T-helper 2 cell treated with Interferon-gamma antibody and Interleukin-4, amounts not matched to agents 5 μg/mL and 100 μg/mL, for 36 hours (primary cell): ENCODE results near the gene HAUS2.

Experiments used
- DNase-seq: peaks from one replicate; pipeline ENCODE4 v3.0.0; 2021; ENCODE audit warnings: low spot score
- H3K27ac Mint-ChIP-seq: one replicate; pipeline ENCODE4 v1.8.0; 2021; ENCODE audit warnings: mild to moderate bottlenecking, mixed read lengths
- H3K27me3 Mint-ChIP-seq: one replicate; pipeline ENCODE4 v1.8.0; 2021; ENCODE audit warnings: low read depth, mixed read lengths
- H3K36me3 Mint-ChIP-seq: one replicate; pipeline ENCODE4 v1.8.0; 2021; ENCODE audit warnings: low read depth, mixed read lengths
- H3K4me1 Mint-ChIP-seq: one replicate; pipeline ENCODE4 v1.8.0; 2021; ENCODE audit warnings: low read depth, mixed read lengths
- H3K4me3 Mint-ChIP-seq: one replicate; pipeline ENCODE4 v1.8.0; 2022; ENCODE audit warnings: mild to moderate bottlenecking, moderate library complexity, mixed read lengths
- H3K9me3 Mint-ChIP-seq: one replicate; pipeline ENCODE4 v1.8.0; 2021; ENCODE audit warnings: mixed read lengths

HAUS2 gene

GRCh38 chr15:42548249-42549031 lies at the start of gene HAUS2, which contains the start of gene LRRC57:
HAUS2 (plus strand) TSS chr15:42548838; CDS start chr15:42548873, 35 bp downstream.
LRRC57 (minus strand) TSS chr15:42548793; CDS start chr15:42548434, 359 bp downstream.
- no peaks in the 10 kb centered on the region for H3K27me3 Mint-ChIP-seq
- H3K9me3 Mint-ChIP-seq = no peaks in the 10 kb centered on the region
- peaks cover 47% of the 10 kb centered on the region for H3K4me1 Mint-ChIP-seq
- H3K36me3 Mint-ChIP-seq = peaks cover 29% of the 10 kb centered on the region
- peak within 1 kb of the TSS; percentile 92 for H3K4me3 Mint-ChIP-seq
- peak; percentile 89 for DNase-seq
- peak within 1 kb of the TSS; percentile 96 for H3K27ac Mint-ChIP-seq

DNA sequence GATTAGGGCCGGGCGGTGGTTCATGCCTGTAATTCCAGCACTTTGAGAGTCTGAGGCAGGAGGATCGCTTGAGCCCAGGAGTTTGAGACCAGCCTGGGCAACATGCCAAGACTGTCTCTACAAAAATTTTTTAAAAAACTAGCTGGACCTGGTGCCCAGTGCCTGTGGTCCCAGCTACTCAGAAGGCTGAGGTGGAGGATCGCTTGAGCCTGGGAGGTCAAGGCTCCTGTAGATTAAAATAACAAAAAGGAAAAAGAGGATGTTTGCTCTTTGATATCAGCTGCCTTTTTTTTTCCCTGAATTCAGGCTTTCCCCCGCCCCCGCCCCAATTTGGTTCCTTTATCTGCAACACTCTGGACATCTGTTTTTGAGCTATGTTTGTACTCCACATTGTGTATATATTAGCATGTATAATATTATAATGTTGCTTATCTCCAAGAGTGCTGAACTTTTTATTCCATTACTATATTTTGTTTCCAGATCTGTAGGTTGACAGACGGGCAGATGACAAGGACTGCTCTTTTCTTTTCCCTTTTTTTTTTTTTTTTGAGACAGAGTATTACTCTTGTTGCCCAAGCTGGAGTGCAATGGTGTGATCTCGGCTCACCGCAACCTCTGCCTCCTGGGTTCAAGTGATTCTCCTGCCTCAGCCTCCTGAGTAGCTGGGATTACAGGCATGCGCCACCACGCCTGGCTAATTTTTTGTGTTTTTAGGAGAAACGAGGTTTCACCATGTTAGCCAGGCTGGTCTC lies 48.6 kb upstream of the HAUS2 start:
- Mint-ChIP-seq H3K4me3 (no peak overlapping the region), H3K27ac (no peak overlapping the region), H3K4me1 (peaks cover 26% of the 10 kb centered on the region), H3K36me3 (peaks cover 6% of the 10 kb centered on the region), H3K9me3 (no peaks in the 10 kb centered on the region), H3K27me3 (no peaks in the 10 kb centered on the region)
- no peak for DNase-seq

DNA sequence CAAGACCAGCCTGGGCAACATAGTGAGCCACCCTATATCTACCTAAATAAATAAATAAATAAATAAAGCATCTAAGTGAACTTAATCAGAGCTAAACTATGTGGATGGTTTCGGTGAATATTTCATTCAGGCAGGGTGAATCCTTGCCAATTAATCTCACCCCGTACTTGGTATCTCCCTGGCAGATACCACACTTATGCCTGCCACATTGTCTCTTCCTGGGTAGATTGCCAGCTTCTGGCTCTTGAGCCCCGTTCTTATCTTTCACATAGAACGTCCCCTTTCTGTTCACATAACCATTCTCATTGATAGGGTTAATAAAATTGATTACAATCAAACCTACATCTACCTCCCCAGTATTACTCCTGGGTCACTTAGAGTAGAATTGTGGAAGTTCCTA lies 46.2 kb upstream of the HAUS2 start:
- DNase-seq = no peak
- H3K27ac Mint-ChIP-seq = no peak overlapping the region
- peaks cover 6% of the 10 kb centered on the region for H3K36me3 Mint-ChIP-seq

DNA sequence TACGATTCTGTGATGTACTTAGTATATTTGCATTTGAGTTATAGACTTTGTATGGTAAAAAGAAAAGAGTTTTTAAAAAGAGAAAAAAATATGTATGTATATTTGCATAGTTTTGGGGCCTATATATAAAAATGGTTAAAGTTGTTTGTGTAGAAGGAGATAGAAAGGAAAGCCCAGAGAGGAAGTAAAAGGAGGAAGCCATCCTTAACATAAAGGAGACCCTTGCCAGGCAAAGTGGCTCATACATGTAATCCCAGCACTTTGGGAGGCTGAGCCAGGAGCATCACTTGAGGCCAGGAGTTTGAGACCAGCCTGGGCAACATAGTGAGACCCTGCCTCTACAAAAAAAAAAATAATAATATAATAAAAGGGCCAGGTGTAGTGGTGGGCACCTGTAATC lies 44.8 kb upstream of the HAUS2 start:
- Mint-ChIP-seq H3K4me1 (peaks cover 4% of the 10 kb centered on the region), H3K9me3 (no peaks in the 10 kb centered on the region), H3K27ac (no peak overlapping the region), H3K27me3 (no peaks in the 10 kb centered on the region), H3K36me3 (peaks cover 3% of the 10 kb centered on the region), H3K4me3 (no peak overlapping the region)
- DNase-seq = no peak

More for the DNA sequence above, 46.2 kb upstream of the HAUS2 start:
- Mint-ChIP-seq H3K4me3 (no peak overlapping the region), H3K27me3 (no peaks in the 10 kb centered on the region), H3K4me1 (peaks cover 14% of the 10 kb centered on the region), H3K9me3 (no peaks in the 10 kb centered on the region)

DNA sequence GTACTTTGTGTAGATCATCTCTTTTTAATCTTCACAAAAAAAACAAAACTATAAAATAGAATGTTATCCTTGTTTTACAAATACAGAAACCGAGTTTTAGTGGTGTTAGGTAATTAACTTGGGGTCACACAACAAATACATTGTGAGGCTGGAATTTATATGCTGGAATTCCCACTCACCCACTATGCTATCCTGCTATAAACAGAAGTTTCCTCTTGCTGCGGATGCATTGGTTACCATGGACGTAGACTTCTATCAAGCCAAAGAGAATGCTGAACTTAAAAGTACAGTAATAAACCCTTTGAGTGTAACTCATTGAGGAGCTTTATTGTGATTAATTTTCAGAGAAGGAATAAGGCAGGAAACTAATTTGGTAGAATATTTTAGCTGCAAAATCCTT lies 44.0 kb upstream of the HAUS2 start:
- Mint-ChIP-seq H3K27me3 (no peaks in the 10 kb centered on the region), H3K4me3 (no peak overlapping the region), H3K9me3 (no peaks in the 10 kb centered on the region), H3K4me1 (no peaks in the 10 kb centered on the region), H3K36me3 (peaks cover 2% of the 10 kb centered on the region), H3K27ac (no peak overlapping the region)
- no peak for DNase-seq

GRCh38 chr15:42507514-42507913 lies 41.1 kb upstream of the HAUS2 start:
- Mint-ChIP-seq H3K27me3 (no peaks in the 10 kb centered on the region), H3K4me3 (no peak overlapping the region), H3K36me3 (peaks cover 7% of the 10 kb centered on the region), H3K27ac (no peak overlapping the region), H3K4me1 (no peaks in the 10 kb centered on the region), H3K9me3 (no peaks in the 10 kb centered on the region)
- DNase-seq = no peak

- Mint-ChIP-seq H3K4me3 (no peak overlapping the region), H3K36me3 (peaks cover 11% of the 10 kb centered on the region)
Observed at GRCh38 chr15:42508263-42508690, 40.4 kb upstream of the HAUS2 start.

DNA sequence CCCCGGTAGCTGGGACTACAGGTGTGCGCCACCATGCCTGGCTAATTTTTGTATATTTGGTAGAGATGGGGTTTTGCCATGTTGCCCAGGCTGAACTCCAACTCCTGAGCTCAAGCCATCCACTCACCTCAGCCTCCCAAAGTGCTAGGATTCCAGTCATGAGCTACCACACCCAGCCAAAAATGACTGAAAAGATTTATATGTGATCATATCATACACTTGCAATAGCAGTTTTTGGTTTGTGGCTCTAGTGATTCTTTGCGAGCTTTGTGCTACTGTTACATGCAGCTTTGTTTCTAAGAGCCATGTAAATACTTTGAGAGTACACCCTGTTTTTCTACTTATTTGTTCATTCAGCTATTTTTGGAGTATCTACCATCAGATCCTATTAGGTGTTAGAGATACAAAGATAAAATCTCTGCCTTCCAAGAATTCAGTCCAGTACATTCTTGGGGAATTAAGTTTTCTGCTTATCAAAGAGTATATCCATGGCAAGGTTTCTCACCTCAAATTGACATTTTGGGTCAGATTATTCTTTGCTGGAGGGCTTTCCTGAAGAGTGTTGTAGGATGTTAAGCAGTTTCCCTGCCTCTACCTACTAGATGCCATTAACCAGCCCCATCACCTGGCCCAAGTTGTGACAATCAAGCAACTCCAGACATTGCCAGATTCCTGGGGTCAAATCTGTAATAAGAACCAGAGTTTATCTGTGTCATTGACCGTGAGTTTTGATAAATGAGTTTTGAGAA lies 38.2 kb upstream of the HAUS2 start:
- no peak overlapping the region for H3K4me3 Mint-ChIP-seq
- no peaks in the 10 kb centered on the region for H3K9me3 Mint-ChIP-seq
- H3K4me1 Mint-ChIP-seq = no peaks in the 10 kb centered on the region

More at GRCh38 chr15:42508263-42508690, 40.4 kb upstream of the HAUS2 start:
- no peaks in the 10 kb centered on the region for H3K27me3 Mint-ChIP-seq
- H3K27ac Mint-ChIP-seq = no peak overlapping the region
- H3K9me3 Mint-ChIP-seq = no peaks in the 10 kb centered on the region
- no peak for DNase-seq
- H3K4me1 Mint-ChIP-seq = no peaks in the 10 kb centered on the region

DNA sequence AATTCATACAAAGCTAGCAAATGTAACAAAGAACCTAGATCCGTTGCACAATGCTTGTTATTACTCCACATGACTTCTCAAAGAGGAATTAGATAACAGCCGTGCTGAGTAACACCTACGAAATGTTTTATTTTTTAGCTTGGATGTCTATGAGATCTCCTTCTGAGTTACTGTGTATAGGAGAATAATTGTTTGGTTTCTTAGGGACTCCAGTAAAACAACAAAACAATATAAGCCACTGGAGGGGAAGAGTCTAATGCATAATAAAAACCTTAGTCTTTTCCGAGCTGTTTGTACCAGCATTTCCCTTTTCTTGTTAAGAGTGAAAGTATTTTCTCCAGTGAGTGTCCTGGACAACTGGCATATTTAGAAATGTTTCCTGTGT lies 37.6 kb upstream of the HAUS2 start:
- no peaks in the 10 kb centered on the region for H3K9me3 Mint-ChIP-seq
- no peaks in the 10 kb centered on the region for H3K27me3 Mint-ChIP-seq
- H3K4me1 Mint-ChIP-seq = no peaks in the 10 kb centered on the region
- H3K36me3 Mint-ChIP-seq = peaks cover 23% of the 10 kb centered on the region
- no peak overlapping the region for H3K4me3 Mint-ChIP-seq
- no peak for DNase-seq
- H3K27ac Mint-ChIP-seq = no peak overlapping the region

More for the DNA sequence above, 38.2 kb upstream of the HAUS2 start:
- Mint-ChIP-seq H3K27ac (no peak overlapping the region), H3K27me3 (no peaks in the 10 kb centered on the region), H3K36me3 (peaks cover 19% of the 10 kb centered on the region)
- no peak for DNase-seq

GRCh38 chr15:42523331-42523730 lies 25.3 kb upstream of the HAUS2 start:
- no peaks in the 10 kb centered on the region for H3K9me3 Mint-ChIP-seq
- H3K36me3 Mint-ChIP-seq = peaks cover 18% of the 10 kb centered on the region
- no peak overlapping the region for H3K4me3 Mint-ChIP-seq
- no peaks in the 10 kb centered on the region for H3K27me3 Mint-ChIP-seq
- DNase-seq = no peak
- no peak overlapping the region for H3K27ac Mint-ChIP-seq
- H3K4me1 Mint-ChIP-seq = peaks cover 2% of the 10 kb centered on the region

DNA sequence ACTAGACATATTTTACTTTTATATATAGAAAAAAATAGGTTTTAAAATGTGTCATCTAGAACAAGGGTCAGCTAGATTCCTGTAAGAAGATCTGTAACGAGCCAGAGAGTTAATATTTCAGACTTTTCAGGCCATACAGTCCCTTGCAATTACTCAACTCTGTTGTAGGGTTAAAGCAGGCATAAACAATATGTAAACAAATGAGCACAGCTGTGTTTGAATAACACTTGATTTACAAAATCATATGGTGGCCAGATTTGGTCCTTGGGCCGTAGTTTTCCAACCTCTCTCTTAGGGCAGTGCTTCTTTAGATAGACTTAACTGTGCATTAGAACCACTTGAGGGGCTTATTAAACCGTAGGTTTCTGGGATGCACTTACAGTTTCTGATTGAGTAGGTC lies 19.7 kb upstream of the HAUS2 start:
- H3K9me3 Mint-ChIP-seq = no peaks in the 10 kb centered on the region
- H3K27me3 Mint-ChIP-seq = no peaks in the 10 kb centered on the region
- no peak overlapping the region for H3K4me3 Mint-ChIP-seq
- peaks cover 22% of the 10 kb centered on the region for H3K36me3 Mint-ChIP-seq
- peaks cover 2% of the 10 kb centered on the region for H3K4me1 Mint-ChIP-seq
- no peak overlapping the region for H3K27ac Mint-ChIP-seq
- DNase-seq = no peak

- Mint-ChIP-seq H3K4me3 (no peak overlapping the region), H3K4me1 (peaks cover 2% of the 10 kb centered on the region), H3K9me3 (no peaks in the 10 kb centered on the region), H3K27me3 (no peaks in the 10 kb centered on the region), H3K27ac (no peak overlapping the region), H3K36me3 (peaks cover 20% of the 10 kb centered on the region)
- no peak for DNase-seq
Observed at GRCh38 chr15:42533246-42533645, 15.4 kb upstream of the HAUS2 start.

DNA sequence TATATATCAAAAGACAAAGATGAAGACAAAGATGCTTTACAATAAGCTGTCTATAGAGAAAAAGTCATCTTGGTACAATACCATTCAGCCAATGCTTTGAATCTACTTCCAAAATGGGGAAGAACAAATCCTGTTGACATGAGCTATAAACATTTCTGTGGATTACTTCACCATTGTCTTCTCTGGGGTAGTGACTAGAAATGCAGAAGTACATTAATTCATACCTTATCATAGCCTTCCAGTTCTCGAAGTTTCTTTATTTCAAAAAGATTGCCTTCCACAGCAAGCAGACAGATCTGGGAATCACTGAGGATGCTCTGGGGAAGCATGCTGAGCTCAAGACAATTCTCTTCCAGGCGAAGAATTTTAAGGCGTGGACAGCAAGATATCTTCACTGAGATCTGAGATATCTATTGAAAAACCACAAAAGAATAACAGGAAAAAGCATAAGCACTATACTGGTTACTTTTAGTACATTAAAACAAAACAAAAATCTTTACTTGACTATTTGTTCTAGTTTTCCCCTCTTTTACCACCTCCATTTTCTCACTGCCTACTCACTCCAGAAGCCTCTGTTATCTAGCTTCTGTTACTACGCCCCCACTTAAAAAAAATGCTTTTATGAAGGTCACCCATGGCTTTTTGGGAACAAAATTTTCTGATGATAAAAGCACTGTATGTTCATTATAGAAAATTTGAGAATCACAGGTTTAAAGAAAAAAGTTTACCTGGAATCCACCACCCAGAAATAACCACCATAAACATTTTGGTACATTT lies 3.6 kb upstream of the HAUS2 start:
- no peaks in the 10 kb centered on the region for H3K27me3 Mint-ChIP-seq
- no peak for DNase-seq
- no peaks in the 10 kb centered on the region for H3K9me3 Mint-ChIP-seq
- H3K4me1 Mint-ChIP-seq = peaks cover 33% of the 10 kb centered on the region
- H3K27ac Mint-ChIP-seq = peak overlapping the region; percentile 24
- peaks cover 36% of the 10 kb centered on the region for H3K36me3 Mint-ChIP-seq
- H3K4me3 Mint-ChIP-seq = peak overlapping the region; percentile 40
